ENCODE measurements around the gene CCL22.

DNA sequence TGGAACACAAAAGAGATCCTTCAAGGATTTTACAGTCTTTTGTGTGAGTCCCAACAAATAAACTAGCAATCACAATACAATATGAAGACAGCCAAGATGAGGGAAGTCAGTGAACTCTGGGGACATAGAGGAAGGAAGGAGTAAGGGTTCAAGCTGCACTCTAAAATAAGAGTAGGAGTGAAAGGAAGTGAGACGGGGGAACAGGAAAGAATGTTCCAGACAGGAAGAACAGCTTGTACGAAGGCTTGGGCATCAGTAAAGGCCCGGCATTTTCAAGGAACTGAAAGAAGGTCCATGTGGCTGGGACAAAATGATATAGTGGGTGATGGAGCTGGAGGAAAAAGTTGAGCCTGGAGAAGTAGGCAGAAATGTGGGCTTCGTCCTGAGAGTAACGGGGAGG, 50.5 kb downstream of the CCL22 start:
- TF ChIP-seq POLR2A (IDR thresholded peaks at IDR 0.05) = no peak
- no peak for TF ChIP-seq CTCF (IDR thresholded peaks at IDR 0.05)
